ENCODE data around the gene DHRSX.
"Not testable (repeated sequence)": the region's sequence is repeated elsewhere in the genome, so short reads cannot be mapped to it uniquely, and the experiment has no call there.

Gene DHRSX

GRCh38 chrX:2500803-2501558, at the start of gene DHRSX, which contains the start of gene ZBED1:
Gene DHRSX (minus strand): TSS chrX:2500976. CDS start chrX:2500925, 51 bp downstream.
Gene ZBED1 (minus strand): TSS chrX:2500976. CDS start chrX:2490719, 10,257 bp downstream.
- DNase-seq, result no peak

GRCh38 chrX:2549876-2550275, 49.1 kb upstream of the DHRSX start:
- no peak for DNase-seq

GRCh38 chrX:2548711-2549423, 48.1 kb upstream of the DHRSX start:
- DNase-seq, result no peak

GRCh38 chrX:2547736-2548135, 47.0 kb upstream of the DHRSX start:
- DNase-seq, result no peak

GRCh38 chrX:2546496-2546895, 45.7 kb upstream of the DHRSX start:
- no peak for DNase-seq

- no peak for DNase-seq
These were observed 44.4 kb upstream of the DHRSX start for GRCh38 chrX:2545144-2545543.

- DNase-seq, result no peak
These were observed 42.2 kb upstream of the DHRSX start for GRCh38 chrX:2542826-2543521.

GRCh38 chrX:2541603-2542002, 40.8 kb upstream of the DHRSX start:
- no peak for DNase-seq

- no peak for DNase-seq
These were observed 39.7 kb upstream of the DHRSX start for GRCh38 chrX:2540426-2540947.

GRCh38 chrX:2539586-2539985, 38.8 kb upstream of the DHRSX start:
- no peak for DNase-seq

GRCh38 chrX:2538031-2538757, 37.4 kb upstream of the DHRSX start:
- DNase-seq, result no peak

- no peak for DNase-seq
These were observed 36.2 kb upstream of the DHRSX start for GRCh38 chrX:2536974-2537373.

GRCh38 chrX:2536141-2536540, 35.4 kb upstream of the DHRSX start:
- no peak for DNase-seq

GRCh38 chrX:2534261-2535021, 33.7 kb upstream of the DHRSX start:
- not testable (repeated sequence) for DNase-seq

GRCh38 chrX:2533424-2533823, 32.6 kb upstream of the DHRSX start:
- no peak for DNase-seq

- DNase-seq, result no peak
These were observed 25.6 kb upstream of the DHRSX start for GRCh38 chrX:2526390-2526789.

GRCh38 chrX:2523911-2524310, 23.1 kb upstream of the DHRSX start:
- DNase-seq, result no peak

GRCh38 chrX:2521927-2522386, 21.2 kb upstream of the DHRSX start:
- DNase-seq, result no peak

GRCh38 chrX:2521092-2521926, 20.5 kb upstream of the DHRSX start:
- DNase-seq, result no peak

GRCh38 chrX:2520539-2520938, 19.8 kb upstream of the DHRSX start:
- no peak for DNase-seq

- not testable (repeated sequence) for DNase-seq
These were observed 18.9 kb upstream of the DHRSX start for GRCh38 chrX:2519638-2520037.

All from activated CD8-positive, alpha-beta memory T cell treated with anti-CD3 and anti-CD28 coated beads, Interleukin-2, amount 50 U/mL, for 4 hours (primary cell).